Measurements from ENCODE around the gene SDF2L1.
"Not testable (repeated sequence)": the region's sequence is repeated elsewhere in the genome, so short reads cannot be mapped to it uniquely, and the experiment has no call there.

The SDF2L1 gene

DNA sequence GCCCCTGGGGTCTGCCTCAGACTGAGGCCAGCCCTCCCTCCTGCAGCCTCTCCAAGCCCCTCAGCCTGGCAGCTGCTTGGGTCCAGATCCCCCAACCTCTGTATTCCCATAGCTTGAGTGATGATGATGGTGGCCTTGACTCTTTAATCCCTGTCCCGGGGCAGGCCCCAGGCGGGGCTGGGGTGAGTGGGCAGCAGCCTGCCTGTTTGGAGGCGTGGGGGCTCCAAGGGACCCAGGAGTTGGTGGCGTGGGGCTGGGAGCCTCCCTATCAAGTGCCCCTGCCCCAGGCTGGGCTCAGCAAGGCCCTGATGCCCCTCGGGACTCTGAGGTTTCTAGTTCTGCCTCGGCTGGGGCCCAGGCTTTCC is 46.2 kb downstream of the SDF2L1 start:
- no peak for DNase-seq
- Mint-ChIP-seq H3K4me3 (peak overlapping the region in 1 of 2 donors; percentile 51), H3K9me3 (no peaks in the 10 kb centered on the region), H3K36me3 (peaks cover 43 to 64% of the 10 kb centered on the region in 2 donors), H3K27ac (peak overlapping the region; percentile 87), H3K4me1 (peaks cover 28 to 41% of the 10 kb centered on the region in 2 donors), H3K27me3 (no peaks in the 10 kb centered on the region)
- peak in 1 of 2 donors; percentile 9 for ATAC-seq (replicated peaks)

DNA sequence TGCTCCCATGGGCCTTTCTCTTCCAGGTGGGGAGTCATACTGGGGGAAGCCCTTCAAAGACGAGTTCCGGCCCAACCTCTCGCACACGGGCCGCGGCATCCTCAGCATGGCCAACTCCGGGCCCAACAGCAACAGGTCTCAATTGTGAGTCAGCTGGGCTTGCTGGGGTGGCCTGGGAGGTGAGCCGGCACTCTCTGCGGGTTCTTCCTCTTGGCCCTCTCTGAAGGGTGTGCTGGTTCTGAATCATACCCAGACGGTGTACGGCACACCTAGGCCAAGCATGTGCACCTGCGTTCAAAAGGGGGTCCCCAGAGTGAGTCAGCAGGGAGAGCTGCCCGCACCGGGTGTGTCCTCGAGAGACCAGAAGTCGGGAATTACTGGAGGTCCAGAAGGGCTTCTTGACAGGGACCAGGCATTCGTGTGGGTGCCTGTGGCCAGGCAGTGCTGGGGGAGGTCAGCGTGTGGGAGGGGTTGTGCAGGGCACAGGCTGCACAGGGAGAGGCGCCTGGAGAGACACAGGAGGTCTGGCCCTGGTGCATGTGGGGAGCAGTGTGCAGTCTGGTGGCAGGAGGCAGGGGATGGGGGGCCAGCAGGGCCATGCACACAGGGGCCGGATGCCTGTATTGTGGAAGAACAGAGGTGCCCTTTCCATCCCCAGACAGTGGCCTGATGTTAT is 46.7 kb downstream of the SDF2L1 start:
- Mint-ChIP-seq H3K27ac (peak overlapping the region; percentile 87), H3K27me3 (no peaks in the 10 kb centered on the region), H3K4me3 (peak overlapping the region; percentile 46 to 51), H3K4me1 (peaks cover 28 to 41% of the 10 kb centered on the region in 2 donors), H3K36me3 (peaks cover 43 to 63% of the 10 kb centered on the region in 2 donors), H3K9me3 (no peaks in the 10 kb centered on the region)
- ATAC-seq (replicated peaks) (peak; percentile 51 to 72), DNase-seq (no peak)

DNA sequence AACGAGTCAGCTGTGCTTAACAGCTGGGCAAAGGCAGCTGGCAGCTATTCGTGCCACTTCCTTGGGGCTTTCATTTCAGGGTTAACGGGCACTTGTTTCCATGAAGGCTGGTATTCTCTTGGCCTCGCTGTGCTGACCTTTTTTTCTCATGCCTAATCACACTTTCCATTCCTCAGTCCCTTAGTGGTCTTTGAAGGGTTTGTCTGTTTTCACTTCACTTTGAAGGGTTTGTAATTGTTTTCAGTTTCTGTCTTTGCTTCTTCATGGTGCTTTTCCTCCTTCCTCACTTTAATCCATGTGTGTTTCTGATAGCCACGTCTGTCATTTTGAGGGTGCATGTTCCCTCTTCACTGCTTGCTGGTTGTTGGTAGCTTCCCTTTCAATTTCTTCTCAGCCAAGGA is 48.3 kb downstream of the SDF2L1 start:
- Mint-ChIP-seq H3K27ac (peak overlapping the region; percentile 78), H3K27me3 (no peaks in the 10 kb centered on the region), H3K36me3 (peaks cover 46 to 64% of the 10 kb centered on the region in 2 donors), H3K4me1 (peaks cover 30 to 49% of the 10 kb centered on the region in 2 donors), H3K9me3 (no peaks in the 10 kb centered on the region), H3K4me3 (peak overlapping the region; percentile 40 to 49)
- ATAC-seq (replicated peaks) = peak; percentile 90
- DNase-seq = peak; percentile 34

DNA sequence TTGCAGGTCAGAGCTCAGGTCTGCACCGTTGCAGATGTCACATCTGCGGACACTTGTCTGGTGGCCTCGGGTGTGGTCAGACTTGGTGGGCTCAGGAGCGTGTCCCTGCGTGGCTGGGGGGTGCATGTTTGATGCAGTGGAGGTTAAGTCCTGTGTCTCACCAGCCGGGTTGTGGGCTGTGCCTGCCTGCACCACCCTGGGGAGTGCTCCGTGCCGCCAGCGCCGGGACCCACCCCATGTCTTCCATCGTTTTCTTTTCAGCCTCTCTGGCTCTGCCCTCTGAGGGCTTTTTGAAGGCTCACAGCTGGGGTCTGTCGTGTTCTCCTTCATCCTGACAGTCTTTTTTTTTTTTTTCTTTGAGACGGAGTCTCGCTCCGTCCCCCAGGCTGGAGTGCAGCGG is 49.7 kb downstream of the SDF2L1 start:
- no peak for DNase-seq

DNA sequence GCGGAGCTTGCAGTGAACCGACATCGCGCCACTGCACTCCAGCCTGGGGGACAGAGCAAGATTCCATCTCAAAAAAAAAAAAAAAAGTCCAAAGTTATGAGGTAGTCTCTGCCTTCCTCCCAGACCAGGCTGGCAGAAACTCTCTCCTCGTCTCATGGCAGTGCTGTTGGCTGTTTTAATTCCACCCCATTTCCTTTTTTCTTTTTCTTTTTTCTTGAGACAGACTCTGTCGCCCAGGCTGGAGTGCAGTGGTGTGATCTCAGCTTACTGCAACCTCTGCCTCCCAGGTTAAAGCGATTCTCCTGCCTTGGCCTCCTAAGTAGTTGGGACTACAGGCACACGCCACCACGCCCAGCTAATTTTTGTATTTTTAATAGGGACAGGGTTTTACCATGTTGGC is 50.8 kb downstream of the SDF2L1 start:
- H3K9me3 Mint-ChIP-seq; H3K4me3 Mint-ChIP-seq; H3K27me3 Mint-ChIP-seq; ATAC-seq (replicated peaks); DNase-seq: not testable (repeated sequence)
- H3K27ac Mint-ChIP-seq = peak overlapping the region; percentile 73
- peaks cover 57 to 78% of the 10 kb centered on the region in 2 donors for H3K36me3 Mint-ChIP-seq
- H3K4me1 Mint-ChIP-seq = peaks cover 29 to 50% of the 10 kb centered on the region in 2 donors

More for the DNA sequence above, 49.7 kb downstream of the SDF2L1 start:
- no peak overlapping the region for H3K4me3 Mint-ChIP-seq
- no peaks in the 10 kb centered on the region for H3K9me3 Mint-ChIP-seq
- peaks cover 58 to 76% of the 10 kb centered on the region in 2 donors for H3K36me3 Mint-ChIP-seq
- H3K4me1 Mint-ChIP-seq = peaks cover 30 to 51% of the 10 kb centered on the region in 2 donors
- no peaks in the 10 kb centered on the region for H3K27me3 Mint-ChIP-seq
- H3K27ac Mint-ChIP-seq = peak overlapping the region; percentile 81
- ATAC-seq (replicated peaks) = no peak

DNA sequence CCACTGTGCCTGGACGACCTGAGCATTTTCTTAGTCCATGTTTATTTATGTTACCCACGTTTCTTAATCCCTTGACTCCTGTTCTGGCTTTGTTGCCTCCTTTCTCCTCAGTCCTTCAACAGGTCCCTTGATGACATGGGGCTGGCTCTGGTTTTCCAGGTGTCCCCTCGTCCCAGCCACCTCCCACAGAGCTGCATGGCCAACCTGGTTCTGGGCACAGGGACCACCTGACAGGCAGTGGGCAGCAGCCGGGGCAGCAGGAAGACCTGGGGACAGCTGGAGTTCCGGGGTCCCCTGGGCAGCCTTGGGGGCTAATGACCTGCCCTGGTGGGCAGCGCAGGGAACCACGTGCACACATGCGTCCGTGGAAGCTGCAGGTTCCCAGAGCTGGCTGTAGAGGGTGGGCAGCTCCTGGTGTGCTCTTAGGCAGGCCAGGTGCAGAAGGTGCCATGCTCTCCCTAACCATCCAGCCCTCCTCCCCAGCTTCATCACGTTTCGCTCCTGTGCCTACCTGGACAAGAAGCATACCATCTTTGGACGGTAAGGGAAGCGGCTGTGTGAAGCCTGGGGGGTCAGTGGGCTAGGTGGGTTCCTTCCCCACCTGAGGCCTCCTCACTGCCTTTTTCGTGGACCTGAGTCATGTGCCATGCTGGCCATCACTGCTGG is 51.4 kb downstream of the SDF2L1 start:
- no peaks in the 10 kb centered on the region for H3K9me3 Mint-ChIP-seq
- no peak overlapping the region for H3K4me3 Mint-ChIP-seq
- H3K4me1 Mint-ChIP-seq = peaks cover 25 to 44% of the 10 kb centered on the region in 2 donors
- no peaks in the 10 kb centered on the region for H3K27me3 Mint-ChIP-seq
- H3K36me3 Mint-ChIP-seq = peaks cover 52 to 74% of the 10 kb centered on the region in 2 donors
- DNase-seq (no peak), ATAC-seq (replicated peaks) (no peak)
- no peak overlapping the region for H3K27ac Mint-ChIP-seq

Data from stimulated activated naive B cell treated with anti-CD40 and anti-IgM and Interleukin-4, amounts not matched to agents 10 μg/mL and 1 μg/mL and 100 μg/mL, for 72 hours (primary cell).